ENCODE results near the gene PKMYT1. TPM values are rescaled to one million over a fixed set of nuclear protein-coding genes. Genes with fewer than 3 reads are reported as not detected.
A peak's percentile ranks its signal among the peaks of the same experiment; 100 is the strongest.

PKMYT1 gene
- total and polyA plus RNA-seq, 2 of the 4 experiments (the other 2 are of a cell fraction), result 1.8 to 14.9 TPM

DNA sequence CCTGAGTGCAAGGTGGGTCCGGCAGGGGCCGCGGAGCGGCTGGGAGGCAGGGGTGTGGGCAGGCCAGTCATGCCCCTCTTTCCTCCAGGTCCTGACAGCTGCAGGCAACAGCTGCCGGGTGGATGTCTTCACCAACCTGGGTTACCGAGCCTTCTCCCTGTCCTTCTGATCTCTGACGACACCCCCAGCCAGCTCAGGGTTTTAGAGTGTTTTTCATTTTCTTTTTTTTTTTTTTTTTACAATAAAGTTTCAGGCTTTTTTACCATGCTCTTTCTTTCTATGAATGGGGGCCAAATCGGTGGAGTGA lies 47.2 kb upstream of the PKMYT1 start (continued):
- TF ChIP-seq, protein P1, sequence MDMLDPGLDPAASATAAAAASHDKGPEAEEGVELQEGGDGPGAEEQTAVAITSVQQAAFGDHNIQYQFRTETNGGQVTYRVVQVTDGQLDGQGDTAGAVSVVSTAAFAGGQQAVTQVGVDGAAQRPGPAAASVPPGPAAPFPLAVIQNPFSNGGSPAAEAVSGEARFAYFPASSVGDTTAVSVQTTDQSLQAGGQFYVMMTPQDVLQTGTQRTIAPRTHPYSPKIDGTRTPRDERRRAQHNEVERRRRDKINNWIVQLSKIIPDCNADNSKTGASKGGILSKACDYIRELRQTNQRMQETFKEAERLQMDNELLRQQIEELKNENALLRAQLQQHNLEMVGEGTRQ (IDR thresholded peaks at IDR 0.05; ENCODE audit: low read depth, low read length), result no peak

DNA sequence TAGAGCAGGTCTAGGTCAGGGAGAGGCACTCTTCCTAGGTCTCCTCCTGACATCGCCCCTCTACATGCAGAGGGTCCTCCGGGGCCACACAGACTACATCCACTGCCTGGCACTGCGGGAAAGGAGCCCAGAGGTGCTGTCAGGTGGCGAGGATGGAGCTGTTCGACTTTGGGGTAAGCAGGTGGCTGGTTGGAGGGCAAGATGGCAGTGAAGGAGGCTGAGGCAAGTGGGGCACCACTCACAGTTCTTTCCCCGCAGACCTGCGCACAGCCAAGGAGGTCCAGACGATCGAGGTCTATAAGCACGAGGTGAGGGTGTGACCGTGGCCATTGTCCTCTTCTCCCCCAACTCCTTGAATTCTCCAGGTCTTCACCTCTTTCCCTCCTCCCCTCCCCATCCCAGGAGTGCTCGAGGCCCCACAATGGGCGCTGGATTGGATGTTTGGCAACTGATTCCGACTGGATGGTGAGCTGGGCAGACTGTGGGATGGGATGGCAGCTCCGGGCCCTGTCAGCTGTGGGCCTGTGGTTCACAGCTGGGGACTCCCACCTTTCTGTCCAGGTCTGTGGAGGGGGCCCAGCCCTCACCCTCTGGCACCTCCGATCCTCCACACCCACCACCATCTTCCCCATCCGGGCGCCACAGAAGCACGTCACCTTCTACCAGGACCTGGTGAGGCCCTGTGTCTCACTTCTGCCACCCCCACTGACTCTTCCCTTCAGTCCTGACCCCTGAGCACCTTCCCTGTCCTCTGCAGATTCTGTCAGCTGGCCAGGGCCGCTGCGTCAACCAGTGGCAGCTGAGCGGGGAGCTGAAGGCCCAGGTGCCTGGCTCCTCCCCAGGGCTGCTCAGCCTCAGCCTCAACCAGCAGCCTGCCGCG lies 46.6 kb upstream of the PKMYT1 start:
- DNase-seq (no peak), ATAC-seq (ENCODE audit: low read depth) (no peak)
- Histone ChIP-seq H3K4me1 (ENCODE audit: control insufficient read depth, insufficient read depth, low read length) (peaks cover 9% of the 10 kb centered on the region), H2AK5ac (ENCODE audit: low read depth, low read length) (no peak overlapping the region), H4K20me1 (ENCODE audit: insufficient read depth, low read length) (peaks cover 23% of the 10 kb centered on the region), H3K18ac (ENCODE audit: low read depth, low read length) (no peak overlapping the region), H4K8ac (ENCODE audit: low read depth in 2 of 2, low read length in 2 of 2) (no peak overlapping the region), H4K91ac (ENCODE audit: insufficient read depth, low read depth, low read length) (no peak overlapping the region), H2BK15ac (ENCODE audit: low read depth, low read length) (no peak overlapping the region), H3K79me1 (ENCODE audit: low read depth in 1 of 2, low read length in 2 of 2) (peaks cover 0 to 16% of the 10 kb centered on the region in 2 experiments; a peak in 2 of 4 replicates), H3K4me3 (ENCODE audit: insufficient read depth, low read depth, low read length) (no peak overlapping the region), H3K27me3 (ENCODE audit: control insufficient read depth, insufficient read depth, low read length) (peaks cover 13% of the 10 kb centered on the region; the same call in 1 of the 2 replicates), H3K9ac (ENCODE audit: low read depth, low read length) (no peak overlapping the region), H2BK120ac (ENCODE audit: low read depth, low read length) (no peak overlapping the region), H2AFZ (replicated peaks; ENCODE audit: low read length, poor library complexity) (no peak overlapping the region), H3K23ac (ENCODE audit: low read depth, low read length) (no peak overlapping the region), H3K36me3 (ENCODE audit: control insufficient read depth, insufficient read depth, low read length) (peaks cover 20% of the 10 kb centered on the region), H3K9me1 (ENCODE audit: insufficient read depth, low read length) (no peaks in the 10 kb centered on the region), H3K14ac (replicated peaks; ENCODE audit: low read depth, low read length) (no peak overlapping the region), H3K4me2 (ENCODE audit: low read depth, low read length) (no peak overlapping the region), H3K9me3 (ENCODE audit: control insufficient read depth, insufficient read depth, low read length) (no peaks in the 10 kb centered on the region), H4K5ac (ENCODE audit: low read depth, low read length) (no peak overlapping the region), H3K27ac (ENCODE audit: insufficient read depth, low read length) (no peak overlapping the region), H3K4ac (ENCODE audit: low read depth, low read length) (no peak overlapping the region), H2AK9ac (replicated peaks; ENCODE audit: low read depth, low read length, poor library complexity) (no peak overlapping the region), H3K56ac (ENCODE audit: extremely low read depth, insufficient read depth, low read length) (no peak overlapping the region), H2BK20ac (ENCODE audit: low read depth, low read length) (no peak overlapping the region), H2BK5ac (ENCODE audit: low read depth, low read length, poor library complexity, severe bottlenecking) (no peak overlapping the region)
- dilution Hi-C loops (cut with HindIII; ENCODE audit: low sequenced_read_pairs, unreplicated experiment) (no loop called here), intact Hi-C loops (cut with micrococcal nuclease) (no loop called here), in situ Hi-C loops (cut with MboI; ENCODE audit: low sequenced_read_pairs) (no loop called here)
- WGBS, 2 experiments (ENCODE audit: extremely low coverage in 2 of 2, insufficient read length in 1 of 2), result 85% methylated on average over 10 of the region's 24 CpGs; no CpG with 5 or more reads in 1 of the 2 experiments
- ChIA-PET CTCF (interaction anchor here (0.8 to 1.8 kb wide), 2 partner anchors 12 to 23 kb away, joined by 5 to 7 read pairs; no protein-coding TSS in a partner anchor), POLR2A (ENCODE audit: unreplicated experiment) (no interaction called here)
- no TSS peak for BruUV-seq (replicated peaks)
- TF ChIP-seq POLR2A (IDR thresholded peaks at IDR 0.05; ENCODE audit: low read depth, low read length) (peak; percentile 75), RFX5 (IDR thresholded peaks at IDR 0.05; ENCODE audit: low read depth, low read length) (no peak), MAZ (IDR thresholded peaks at IDR 0.05; ENCODE audit: borderline replicate concordance, low read depth, low read length) (no peak)
- TF ChIP-seq, protein P1 (IDR thresholded peaks at IDR 0.05; ENCODE audit: low read depth, low read length), result no peak
